NCI-H2196 treated with DMSO at 0.1 percent for 48 hours (cell line): Measurements from ENCODE around the gene DPH2.

Experiments used
- DNase-seq: peaks from one replicate; lab custom pipeline; 2025; ENCODE audit not compliant: unreplicated experiment; lab: John Stamatoyannopoulos, UW

Gene DPH2

GRCh38 chr1:43965316-43965715, 4.5 kb upstream of the DPH2 start:
- DNase-seq = no peak

GRCh38 chr1:43968348-43968948, 1.4 kb upstream of the DPH2 start:
- DNase-seq = no peak

- no peak for DNase-seq
Observed at GRCh38 chr1:43969416-43969745, 429 bp upstream of the DPH2 start.

- no peak for DNase-seq
Observed at GRCh38 chr1:43970502-43970901, 692 bp downstream of the DPH2 start.

GRCh38 chr1:43970911-43971310, 1.1 kb downstream of the DPH2 start:
- DNase-seq = no peak

- no peak for DNase-seq
Observed at GRCh38 chr1:43971336-43971980, 1.6 kb downstream of the DPH2 start.

- no peak for DNase-seq
Observed at GRCh38 chr1:43973981-43974442, 4.2 kb downstream of the DPH2 start.

GRCh38 chr1:43974443-43975248, 4.8 kb downstream of the DPH2 start, which contains the start of gene ATP6V0B:
Gene ATP6V0B, plus strand, starts transcription at chr1:43974960. Its CDS starts 81 bp downstream, at chr1:43975041.
- DNase-seq = peak; percentile 91

- no peak for DNase-seq
Observed at GRCh38 chr1:43975249-43975961, 5.6 kb downstream of the DPH2 start.

GRCh38 chr1:43976045-43976444, 6.2 kb downstream of the DPH2 start:
- DNase-seq = no peak

GRCh38 chr1:43976890-43977289, 7.1 kb downstream of the DPH2 start:
- no peak for DNase-seq

- DNase-seq = no peak
Observed at GRCh38 chr1:43977376-43978263, 7.8 kb downstream of the DPH2 start.

GRCh38 chr1:43978264-43978550, 8.4 kb downstream of the DPH2 start:
- no peak for DNase-seq

GRCh38 chr1:43978551-43979260, 8.9 kb downstream of the DPH2 start, which contains the start of gene B4GALT2:
Gene B4GALT2, plus strand, starts transcription at chr1:43979210. Its CDS starts 1,951 bp downstream, at chr1:43981161.
- peak; percentile 39 for DNase-seq

GRCh38 chr1:43979261-43979527, 9.4 kb downstream of the DPH2 start:
- DNase-seq = no peak

- DNase-seq = no peak
Observed at GRCh38 chr1:43979528-43980254, 9.9 kb downstream of the DPH2 start.

GRCh38 chr1:43980255-43981134, 10.7 kb downstream of the DPH2 start:
- no peak for DNase-seq

- no peak for DNase-seq
Observed at GRCh38 chr1:43981135-43981491, 11.3 kb downstream of the DPH2 start.

- DNase-seq = no peak
Observed at GRCh38 chr1:43981636-43982035, 11.8 kb downstream of the DPH2 start.
